Measurements from ENCODE around the gene TBC1D20.
A peak's percentile ranks its signal among the peaks of the same experiment; 100 is the strongest.

TBC1D20 gene

DNA sequence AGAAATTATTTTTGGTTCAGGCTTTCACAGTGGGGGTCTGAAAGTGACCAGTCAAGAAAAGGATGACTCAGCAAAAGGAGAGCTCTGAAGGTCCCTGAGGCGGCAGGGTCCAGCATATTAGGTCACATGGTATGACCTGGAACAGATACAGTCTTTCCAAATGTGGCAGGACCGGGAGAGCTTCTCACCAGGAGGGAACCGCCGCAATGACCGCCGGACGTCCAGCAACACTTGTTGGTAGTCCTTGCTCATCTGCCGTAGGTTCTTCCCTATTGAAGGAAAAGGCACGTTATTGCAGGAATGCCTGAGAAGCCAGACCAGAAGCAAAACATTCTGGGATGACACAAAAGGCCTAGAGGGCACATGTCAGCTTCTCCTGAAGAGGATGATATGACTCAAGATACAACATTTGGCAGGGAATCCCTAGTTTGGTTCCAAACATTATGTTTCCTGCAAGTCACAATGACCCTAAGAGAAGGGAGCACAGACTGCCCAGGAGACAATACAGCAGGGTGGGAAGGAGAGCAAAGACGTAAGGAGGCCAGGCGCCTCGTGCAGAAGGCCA, 17.4 kb downstream of the TBC1D20 start:
- Histone ChIP-seq H3K9ac (ENCODE audit: low read length) (no peak overlapping the region), H3K4me1 (ENCODE audit: control insufficient read depth, low read depth, low read length) (peaks cover 3% of the 10 kb centered on the region), H3K4ac (ENCODE audit: low read depth, low read length) (no peak overlapping the region), H3K36me3 (ENCODE audit: control insufficient read depth, insufficient read depth, low read length) (peaks cover 4% of the 10 kb centered on the region), H3K4me2 (ENCODE audit: low read length) (no peak overlapping the region), H3K23ac (ENCODE audit: low read length) (no peak overlapping the region), H3K27ac (ENCODE audit: low read depth, low read length) (no peak overlapping the region), H3K4me3 (ENCODE audit: low read length) (no peak overlapping the region), H3K27me3 (ENCODE audit: insufficient read depth, low read length, poor library complexity) (no peaks in the 10 kb centered on the region), H4K5ac (ENCODE audit: low read length) (no peak overlapping the region), H2BK5ac (ENCODE audit: low read length) (no peak overlapping the region), H3K79me2 (ENCODE audit: control insufficient read depth, insufficient read depth, low read length) (no peaks in the 10 kb centered on the region), H2BK15ac (replicated peaks; ENCODE audit: low read depth) (no peak overlapping the region), H2AK5ac (ENCODE audit: low read length) (no peak overlapping the region), H3K56ac (ENCODE audit: low read length) (peak overlapping the region; percentile 17), H3K79me1 (ENCODE audit: low read length) (peaks cover 7% of the 10 kb centered on the region), H2BK120ac (ENCODE audit: low read depth, low read length) (no peak overlapping the region), H3K18ac (ENCODE audit: low read length) (no peak overlapping the region), H4K8ac (ENCODE audit: low read depth, low read length) (no peak overlapping the region)
- DNase-seq, result peak; percentile 30
- no CpG with 5 or more reads among the region's 12 CpGs for WGBS (ENCODE audit: extremely low coverage, insufficient coverage, low lambda C conversion rate)

DNA sequence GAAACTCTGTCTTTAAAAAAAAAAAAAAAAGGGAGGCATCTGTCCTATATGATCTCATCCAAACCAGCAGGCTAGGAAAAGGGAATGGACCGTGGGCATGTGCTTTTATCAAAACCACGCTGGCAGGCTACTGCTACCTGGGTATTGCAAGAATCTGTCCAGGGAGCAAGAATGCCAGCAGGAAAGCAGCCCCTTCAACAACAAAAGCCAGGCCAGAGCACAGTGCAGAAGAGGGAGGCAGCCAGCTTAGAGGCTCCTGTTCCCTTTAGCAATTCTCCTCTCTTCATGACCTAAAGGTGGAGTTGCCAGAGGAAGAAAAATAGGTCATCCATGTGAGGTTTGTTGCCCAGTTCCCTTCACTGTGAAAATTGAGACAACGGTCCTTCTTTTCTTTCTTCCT, 18.2 kb downstream of the TBC1D20 start:
- no peak for DNase-seq
- WGBS (ENCODE audit: extremely low coverage, insufficient coverage, low lambda C conversion rate), result no CpG with 5 or more reads among the region's 3 CpGs
- H3K4me1 ChIP-seq (ENCODE audit: control insufficient read depth, low read depth, low read length), result peaks cover 3% of the 10 kb centered on the region
- no peak overlapping the region for H2BK5ac ChIP-seq (ENCODE audit: low read length)
- no peak overlapping the region for H4K8ac ChIP-seq (ENCODE audit: low read depth, low read length)
- H2BK15ac ChIP-seq (replicated peaks; ENCODE audit: low read depth), result no peak overlapping the region
- no peak overlapping the region for H2AK5ac ChIP-seq (ENCODE audit: low read length)
- no peak overlapping the region for H3K18ac ChIP-seq (ENCODE audit: low read length)
- H3K4me3 ChIP-seq (ENCODE audit: low read length), result no peak overlapping the region
- peaks cover 7% of the 10 kb centered on the region for H3K79me1 ChIP-seq (ENCODE audit: low read length)
- H3K27ac ChIP-seq (ENCODE audit: low read depth, low read length), result no peak overlapping the region
- no peaks in the 10 kb centered on the region for H3K79me2 ChIP-seq (ENCODE audit: control insufficient read depth, insufficient read depth, low read length)
- H3K56ac ChIP-seq (ENCODE audit: low read length), result no peak overlapping the region
- no peak overlapping the region for H3K9ac ChIP-seq (ENCODE audit: low read length)
- H3K27me3 ChIP-seq (ENCODE audit: insufficient read depth, low read length, poor library complexity), result no peaks in the 10 kb centered on the region
- H3K4me2 ChIP-seq (ENCODE audit: low read length), result no peak overlapping the region
- H3K23ac ChIP-seq (ENCODE audit: low read length), result no peak overlapping the region
- H4K5ac ChIP-seq (ENCODE audit: low read length), result no peak overlapping the region
- H2BK120ac ChIP-seq (ENCODE audit: low read depth, low read length), result no peak overlapping the region
- H3K36me3 ChIP-seq (ENCODE audit: control insufficient read depth, insufficient read depth, low read length), result peaks cover 6% of the 10 kb centered on the region
- H3K4ac ChIP-seq (ENCODE audit: low read depth, low read length), result no peak overlapping the region

DNA sequence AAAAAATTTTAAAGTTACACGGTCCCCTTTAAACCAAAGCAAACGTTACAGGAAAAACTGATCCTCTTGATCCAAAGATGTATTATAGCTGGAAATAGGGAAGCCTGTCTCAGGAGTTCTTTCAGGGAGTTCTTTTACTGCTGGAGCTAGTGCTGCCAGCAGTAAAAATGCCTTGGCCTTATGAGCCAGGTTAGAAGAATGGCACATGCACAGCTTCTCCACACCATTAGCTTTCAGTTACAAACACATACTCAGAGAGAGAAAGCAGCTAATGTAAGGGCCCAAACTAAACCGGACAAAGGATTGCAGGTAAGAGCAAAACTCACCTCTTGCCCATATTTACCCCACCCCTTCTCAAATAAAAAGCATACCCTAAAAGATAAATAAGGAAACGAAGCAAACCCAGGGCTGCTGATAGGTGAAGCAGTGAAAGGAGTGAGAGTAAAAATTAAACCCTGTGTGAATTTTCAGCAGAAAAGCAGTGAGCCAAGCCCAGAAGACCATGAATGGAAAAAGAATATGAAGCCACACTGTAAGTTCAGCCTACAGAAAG, 19.0 kb downstream of the TBC1D20 start:
- no peak overlapping the region for H3K27ac ChIP-seq (ENCODE audit: low read depth, low read length)
- H3K18ac ChIP-seq (ENCODE audit: low read length), result no peak overlapping the region
- H2BK120ac ChIP-seq (ENCODE audit: low read depth, low read length), result no peak overlapping the region
- no CpG with 5 or more reads among the region's 4 CpGs for WGBS (ENCODE audit: extremely low coverage, insufficient coverage, low lambda C conversion rate)
- no peak for DNase-seq
- no peak overlapping the region for H3K9ac ChIP-seq (ENCODE audit: low read length)
- peaks cover 7% of the 10 kb centered on the region for H3K79me1 ChIP-seq (ENCODE audit: low read length)
- no peak overlapping the region for H3K56ac ChIP-seq (ENCODE audit: low read length)
- no peak overlapping the region for H2AK5ac ChIP-seq (ENCODE audit: low read length)
- H3K4me1 ChIP-seq (ENCODE audit: control insufficient read depth, low read depth, low read length), result peaks cover 3% of the 10 kb centered on the region
- H2BK15ac ChIP-seq (replicated peaks; ENCODE audit: low read depth), result no peak overlapping the region
- H3K23ac ChIP-seq (ENCODE audit: low read length), result no peak overlapping the region
- H3K4me3 ChIP-seq (ENCODE audit: low read length), result no peak overlapping the region
- no peak overlapping the region for H2BK5ac ChIP-seq (ENCODE audit: low read length)
- H4K5ac ChIP-seq (ENCODE audit: low read length), result no peak overlapping the region
- no peak overlapping the region for H3K4me2 ChIP-seq (ENCODE audit: low read length)
- H3K79me2 ChIP-seq (ENCODE audit: control insufficient read depth, insufficient read depth, low read length), result no peaks in the 10 kb centered on the region
- H4K8ac ChIP-seq (ENCODE audit: low read depth, low read length), result no peak overlapping the region
- H3K36me3 ChIP-seq (ENCODE audit: control insufficient read depth, insufficient read depth, low read length), result peaks cover 6% of the 10 kb centered on the region
- H3K4ac ChIP-seq (ENCODE audit: low read depth, low read length), result no peak overlapping the region
- no peaks in the 10 kb centered on the region for H3K27me3 ChIP-seq (ENCODE audit: insufficient read depth, low read length, poor library complexity)

DNA sequence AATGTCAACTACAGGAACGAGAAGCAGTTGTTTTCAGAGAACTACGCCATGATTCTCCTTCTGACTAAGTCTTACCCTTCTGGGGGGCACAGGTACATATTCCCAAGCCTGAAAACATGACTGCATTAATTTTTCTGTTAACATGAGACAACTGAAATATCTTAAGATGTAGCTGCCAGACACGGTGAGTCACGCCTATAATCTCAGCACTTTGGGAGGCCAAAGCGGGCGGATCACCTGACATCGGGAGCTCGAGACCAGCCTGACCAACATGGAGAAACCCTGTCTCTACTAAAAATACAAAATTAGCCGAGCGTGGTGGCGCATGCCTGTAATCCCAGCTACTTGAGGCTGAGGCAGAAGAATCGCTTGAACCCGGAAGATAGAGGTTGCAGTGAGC, 21.7 kb downstream of the TBC1D20 start:
- H3K27me3 ChIP-seq (ENCODE audit: insufficient read depth, low read length, poor library complexity), result no peaks in the 10 kb centered on the region
- H4K8ac ChIP-seq (ENCODE audit: low read depth, low read length), result no peak overlapping the region
- peaks cover 3% of the 10 kb centered on the region for H3K4me1 ChIP-seq (ENCODE audit: control insufficient read depth, low read depth, low read length)
- H3K27ac ChIP-seq (ENCODE audit: low read depth, low read length), result no peak overlapping the region
- no peaks in the 10 kb centered on the region for H3K79me2 ChIP-seq (ENCODE audit: control insufficient read depth, insufficient read depth, low read length)
- H4K5ac ChIP-seq (ENCODE audit: low read length), result no peak overlapping the region
- H3K4me3 ChIP-seq (ENCODE audit: low read length), result no peak overlapping the region
- H3K9ac ChIP-seq (ENCODE audit: low read length), result no peak overlapping the region
- WGBS (ENCODE audit: extremely low coverage, insufficient coverage, low lambda C conversion rate), result no CpG with 5 or more reads among the region's 13 CpGs
- no peak overlapping the region for H3K56ac ChIP-seq (ENCODE audit: low read length)
- peaks cover 3% of the 10 kb centered on the region for H3K79me1 ChIP-seq (ENCODE audit: low read length)
- no peak overlapping the region for H2BK15ac ChIP-seq (replicated peaks; ENCODE audit: low read depth)
- no peak overlapping the region for H3K18ac ChIP-seq (ENCODE audit: low read length)
- no peak for DNase-seq
- no peak overlapping the region for H3K4me2 ChIP-seq (ENCODE audit: low read length)
- H2AK5ac ChIP-seq (ENCODE audit: low read length), result no peak overlapping the region
- no peak overlapping the region for H3K23ac ChIP-seq (ENCODE audit: low read length)
- no peak overlapping the region for H2BK5ac ChIP-seq (ENCODE audit: low read length)
- no peak overlapping the region for H2BK120ac ChIP-seq (ENCODE audit: low read depth, low read length)
- peaks cover 9% of the 10 kb centered on the region for H3K36me3 ChIP-seq (ENCODE audit: control insufficient read depth, insufficient read depth, low read length)
- H3K4ac ChIP-seq (ENCODE audit: low read depth, low read length), result no peak overlapping the region

DNA sequence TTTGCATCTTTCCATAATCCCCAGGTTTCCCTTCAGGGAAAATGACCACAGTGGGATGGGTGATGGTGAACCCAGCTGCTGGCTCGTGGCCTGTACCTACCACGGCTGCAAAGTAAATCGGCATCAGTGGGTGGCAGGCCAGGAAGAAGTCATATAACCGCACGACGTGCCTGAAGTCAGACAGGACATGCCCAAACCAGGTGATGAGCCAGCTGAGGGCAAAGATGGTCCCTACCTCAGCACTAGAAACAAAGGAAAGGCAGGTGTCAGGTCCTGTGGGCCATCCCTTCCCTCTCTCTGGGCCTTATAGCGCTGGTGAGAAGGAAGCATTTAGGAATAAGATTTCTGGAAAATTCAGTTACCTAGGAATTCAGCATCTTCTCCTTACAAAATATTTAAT, 22.2 kb downstream of the TBC1D20 start:
- no CpG with 5 or more reads among the region's 7 CpGs for WGBS (ENCODE audit: extremely low coverage, insufficient coverage, low lambda C conversion rate)
- Histone ChIP-seq H3K79me2 (ENCODE audit: control insufficient read depth, insufficient read depth, low read length) (no peaks in the 10 kb centered on the region), H3K18ac (ENCODE audit: low read length) (no peak overlapping the region), H2AK5ac (ENCODE audit: low read length) (no peak overlapping the region), H3K4me3 (ENCODE audit: low read length) (no peak overlapping the region), H2BK120ac (ENCODE audit: low read depth, low read length) (no peak overlapping the region), H4K8ac (ENCODE audit: low read depth, low read length) (no peak overlapping the region), H3K9ac (ENCODE audit: low read length) (no peak overlapping the region), H3K4me2 (ENCODE audit: low read length) (no peak overlapping the region), H3K23ac (ENCODE audit: low read length) (no peak overlapping the region), H2BK15ac (replicated peaks; ENCODE audit: low read depth) (no peak overlapping the region), H3K4ac (ENCODE audit: low read depth, low read length) (no peak overlapping the region), H2BK5ac (ENCODE audit: low read length) (no peak overlapping the region), H3K79me1 (ENCODE audit: low read length) (peaks cover under 1% of the 10 kb centered on the region), H3K27ac (ENCODE audit: low read depth, low read length) (no peak overlapping the region), H3K36me3 (ENCODE audit: control insufficient read depth, insufficient read depth, low read length) (peaks cover 9% of the 10 kb centered on the region), H3K27me3 (ENCODE audit: insufficient read depth, low read length, poor library complexity) (no peaks in the 10 kb centered on the region), H3K56ac (ENCODE audit: low read length) (no peak overlapping the region), H4K5ac (ENCODE audit: low read length) (no peak overlapping the region), H3K4me1 (ENCODE audit: control insufficient read depth, low read depth, low read length) (peaks cover 2% of the 10 kb centered on the region)
- no peak for DNase-seq

Measured in mesendoderm (in vitro differentiated cells).